Head of caudate nucleus (tissue), 42 donors: Measurements from ENCODE around the gene ATP8A1.
"Not testable (repeated sequence)": the region's sequence is repeated elsewhere in the genome, so short reads cannot be mapped to it uniquely, and the experiment has no call there.

Experiments
- DNase-seq, 42 donors: peaks; one replicate each; pipeline versions ENCODE4 v3.0.0 to v3.0.0-alpha.2; 2020 to 2021; ENCODE audit warnings: mixed read lengths in 7 of 42
- intact Hi-C: fragments of 100-400 bp; cut with DNase I; formaldehyde crosslinking; loops from one replicate; pipeline ENCODE4 v1.15.0; 2022

Gene ATP8A1

GRCh38 chr4:42656944-42657792 is at the start of gene ATP8A1:
Gene ATP8A1, minus strand, starts transcription at chr4:42657105. Its CDS starts 232 bp downstream, at chr4:42656873.
- peak; percentile 80 to 99 (median 95) for DNase-seq
- intact Hi-C loops, result loop anchor here (5.0 kb wide), 1 partner anchor 85 kb away; no protein-coding TSS in a partner anchor

GRCh38 chr4:42706086-42706485 is 49.2 kb upstream of the ATP8A1 start:
- intact Hi-C loops, result no loop called here
- DNase-seq, result no peak

- peak in 1 of 42 donors; percentile 14 for DNase-seq
- intact Hi-C loops, result no loop called here
These were observed 46.9 kb upstream of the ATP8A1 start for GRCh38 chr4:42703813-42704212.

- intact Hi-C loops, result no loop called here
- no peak for DNase-seq
These were observed 46.0 kb upstream of the ATP8A1 start for GRCh38 chr4:42702895-42703294.

- intact Hi-C loops, DNase-seq: not testable (repeated sequence)
These were observed 44.9 kb upstream of the ATP8A1 start for GRCh38 chr4:42701780-42702179.

GRCh38 chr4:42690537-42690936 is 33.6 kb upstream of the ATP8A1 start:
- intact Hi-C loops, result no loop called here
- DNase-seq, result no peak

GRCh38 chr4:42683393-42683792 is 26.5 kb upstream of the ATP8A1 start:
- no peak for DNase-seq
- intact Hi-C loops, result no loop called here

- intact Hi-C loops, result no loop called here
- DNase-seq, result no peak
These were observed 21.6 kb upstream of the ATP8A1 start for GRCh38 chr4:42678512-42678911.

GRCh38 chr4:42676066-42676951 is 19.4 kb upstream of the ATP8A1 start:
- no peak for DNase-seq
- intact Hi-C loops, result no loop called here

- peak in 3 of 42 donors; percentile 3 to 47 (median 7) for DNase-seq
- intact Hi-C loops, result no loop called here
These were observed 16.1 kb upstream of the ATP8A1 start for GRCh38 chr4:42673082-42673425.

GRCh38 chr4:42672359-42673081 is 15.6 kb upstream of the ATP8A1 start:
- intact Hi-C loops, result no loop called here

GRCh38 chr4:42671431-42672194 is 14.7 kb upstream of the ATP8A1 start:
- no peak for DNase-seq
- intact Hi-C loops, result no loop called here

More at GRCh38 chr4:42672359-42673081, 15.6 kb upstream of the ATP8A1 start:
- DNase-seq, result no peak

- intact Hi-C loops, result loop anchor here (5.0 kb wide), 1 partner anchor 86 kb away; no protein-coding TSS in a partner anchor
- no peak for DNase-seq
These were observed 1.4 kb upstream of the ATP8A1 start for GRCh38 chr4:42658261-42658660.

GRCh38 chr4:42656679-42656943 is 294 bp downstream of the ATP8A1 start:
- DNase-seq, result no peak
- intact Hi-C loops, result loop anchor here (5.0 kb wide), 1 partner anchor 84 kb away; no protein-coding TSS in a partner anchor

GRCh38 chr4:42655921-42656678 is 805 bp downstream of the ATP8A1 start:
- intact Hi-C loops, result loop anchor here (5.0 kb wide), 1 partner anchor 84 kb away; no protein-coding TSS in a partner anchor
- DNase-seq, result peak in 41 of 42 donors; percentile 39 to 79 (median 60)

GRCh38 chr4:42655269-42655637 is 1.7 kb downstream of the ATP8A1 start:
- intact Hi-C loops, result loop anchor here (5.0 kb wide), 1 partner anchor 83 kb away; no protein-coding TSS in a partner anchor
- DNase-seq, result no peak

- peak in 3 of 42 donors; percentile 15 to 25 (median 17) for DNase-seq
These were observed 2.2 kb downstream of the ATP8A1 start for GRCh38 chr4:42654631-42655268.

More at GRCh38 chr4:42654631-42655268, 2.2 kb downstream of the ATP8A1 start:
- intact Hi-C loops, result loop anchor here (5.0 kb wide), 1 partner anchor 82 kb away; no protein-coding TSS in a partner anchor
